ENCODE results near the gene EMD.

Gene EMD

GRCh38 chrX:154355776-154356140 is 23.3 kb upstream of the EMD start:
- no peak for DNase-seq

- DNase-seq = no peak
Measured at GRCh38 chrX:154356596-154356995, 22.5 kb upstream of the EMD start.

GRCh38 chrX:154357205-154357604 is 21.9 kb upstream of the EMD start:
- no peak for DNase-seq

GRCh38 chrX:154358011-154358410 is 21.1 kb upstream of the EMD start:
- DNase-seq = no peak

- no peak for DNase-seq
Measured at GRCh38 chrX:154358829-154359228, 20.3 kb upstream of the EMD start.

GRCh38 chrX:154359362-154360154 is 19.5 kb upstream of the EMD start:
- no peak for DNase-seq

- DNase-seq = no peak
Measured at GRCh38 chrX:154360155-154360713, 18.9 kb upstream of the EMD start.

GRCh38 chrX:154362085-154362742 is 16.9 kb upstream of the EMD start:
- DNase-seq = no peak

GRCh38 chrX:154363706-154364439 is 15.2 kb upstream of the EMD start:
- DNase-seq = no peak

GRCh38 chrX:154365052-154365600 is 14.0 kb upstream of the EMD start:
- no peak for DNase-seq

- no peak for DNase-seq
Measured at GRCh38 chrX:154365997-154366665, 13.0 kb upstream of the EMD start.

GRCh38 chrX:154366666-154367055 is 12.4 kb upstream of the EMD start:
- DNase-seq = no peak

GRCh38 chrX:154367474-154368308 is 11.4 kb upstream of the EMD start:
- no peak for DNase-seq

GRCh38 chrX:154368630-154369448 is 10.3 kb upstream of the EMD start:
- peak; percentile 60 to 62 for DNase-seq

GRCh38 chrX:154369449-154370299 is 9.4 kb upstream of the EMD start:
- DNase-seq = peak; percentile 44 to 50

GRCh38 chrX:154370300-154371016 is 8.6 kb upstream of the EMD start:
- no peak for DNase-seq

GRCh38 chrX:154371017-154371788 is 7.9 kb upstream of the EMD start:
- DNase-seq = peak; percentile 67 to 78

- no peak for DNase-seq
Measured at GRCh38 chrX:154371789-154372300, 7.2 kb upstream of the EMD start.

Data from bone marrow (tissue), 2 donors.